HG02763 (cell line): ENCODE results near the gene OGFOD2.

Experiments
- ATAC-seq: cut with Tn5 transposase; IDR thresholded peaks from one replicate; pipeline ENCODE4 v1.9.1; 2021; ENCODE audit warnings: mild to moderate bottlenecking, moderate library complexity; ENCODE audit not compliant: unreplicated experiment

OGFOD2 gene

GRCh38 chr12:122988036-122988435 is 13.0 kb downstream of the OGFOD2 start:
- no peak for ATAC-seq

- ATAC-seq, result no peak
Observed at GRCh38 chr12:122988612-122989212, 13.7 kb downstream of the OGFOD2 start.

- ATAC-seq, result no peak
Observed at GRCh38 chr12:122989225-122989839, 14.3 kb downstream of the OGFOD2 start.

- no peak for ATAC-seq
Observed at GRCh38 chr12:122989874-122990419, 14.9 kb downstream of the OGFOD2 start.

GRCh38 chr12:122990561-122990960 is 15.5 kb downstream of the OGFOD2 start:
- ATAC-seq, result no peak

GRCh38 chr12:122990961-122991622 is 16.0 kb downstream of the OGFOD2 start:
- ATAC-seq, result no peak

- no peak for ATAC-seq
Observed at GRCh38 chr12:122991623-122992275, 16.7 kb downstream of the OGFOD2 start.

GRCh38 chr12:122992386-122992785 is 17.3 kb downstream of the OGFOD2 start:
- no peak for ATAC-seq

- ATAC-seq, result no peak
Observed at GRCh38 chr12:122994140-122994675, 19.2 kb downstream of the OGFOD2 start.

GRCh38 chr12:122994781-122995502 is 19.9 kb downstream of the OGFOD2 start:
- no peak for ATAC-seq

- no peak for ATAC-seq
Observed at GRCh38 chr12:122995503-122996187, 20.6 kb downstream of the OGFOD2 start.

- ATAC-seq, result no peak
Observed at GRCh38 chr12:122996188-122996601, 21.2 kb downstream of the OGFOD2 start.

GRCh38 chr12:122996621-122997342 is 21.7 kb downstream of the OGFOD2 start:
- ATAC-seq, result no peak

GRCh38 chr12:122997343-122998250 is 22.6 kb downstream of the OGFOD2 start:
- no peak for ATAC-seq

- no peak for ATAC-seq
Observed at GRCh38 chr12:122998316-122998715, 23.3 kb downstream of the OGFOD2 start.

- no peak for ATAC-seq
Observed at GRCh38 chr12:122999196-122999946, 24.3 kb downstream of the OGFOD2 start.

GRCh38 chr12:122999986-123000420 is 25.0 kb downstream of the OGFOD2 start:
- ATAC-seq, result no peak

GRCh38 chr12:123000578-123000977 is 25.5 kb downstream of the OGFOD2 start:
- no peak for ATAC-seq
